ENCODE measurements around the gene GPR162. TPM values are rescaled to one million over a fixed set of nuclear protein-coding genes. Genes with fewer than 3 reads are reported as not detected.

The GPR162 gene
- total and polyA plus RNA-seq, 7 donors, result 0.50 to 2.8 (median 1.0) TPM

DNA sequence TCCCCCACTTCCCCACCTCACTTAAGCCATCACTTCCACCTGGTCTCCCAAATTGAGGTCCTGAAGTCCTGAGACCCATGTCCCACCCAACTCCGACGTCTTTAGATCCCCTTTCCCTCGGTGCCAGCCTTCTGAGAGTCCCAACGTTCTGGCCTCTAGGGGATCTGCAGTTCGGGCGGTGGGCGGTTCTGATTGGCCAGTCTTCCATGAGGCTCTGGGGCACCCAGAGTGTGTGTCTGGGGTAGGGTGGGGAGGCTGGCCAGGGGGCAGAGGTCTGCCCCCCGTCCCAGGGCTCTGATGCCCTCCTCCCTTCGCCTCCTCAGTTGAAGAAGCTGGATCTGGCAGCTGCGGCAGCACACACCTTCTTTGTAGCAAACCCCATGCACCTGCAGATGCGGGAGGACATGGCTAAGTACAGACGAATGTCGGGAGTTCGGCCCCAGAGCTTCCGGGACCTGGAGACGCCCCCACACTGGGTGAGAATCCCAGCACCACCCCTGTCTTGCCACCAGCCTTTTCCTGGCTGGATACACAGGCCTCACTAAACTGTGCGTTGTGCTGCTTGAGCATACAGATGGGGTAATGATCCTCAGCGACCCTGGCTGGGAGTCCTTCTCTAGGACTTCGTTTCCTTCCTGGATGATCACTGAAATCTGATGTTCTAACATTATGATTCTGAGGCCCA lies 8.1 kb downstream of the GPR162 start:
- 58 to 71% (median 59%) methylated on average over 19 of the region's 19 CpGs for WGBS, 3 donors
- Histone ChIP-seq H3K4me3 (peak overlapping the region; percentile 76), H3K9me3 (no peaks in the 10 kb centered on the region), H3K27me3 (ENCODE audit: insufficient read depth in 3 of 3, low read length in 2 of 3) (peaks cover 0 to 43% (median 6%) of the 10 kb centered on the region in 3 donors), H3K36me3 (ENCODE audit: insufficient read depth in 1 of 2, low read depth in 1 of 2) (peaks cover 0 to 2% of the 10 kb centered on the region in 2 donors), H3K4me1 (peaks cover 3% of the 10 kb centered on the region), H3K27ac (no peak overlapping the region)
- TF ChIP-seq, protein P1, sequence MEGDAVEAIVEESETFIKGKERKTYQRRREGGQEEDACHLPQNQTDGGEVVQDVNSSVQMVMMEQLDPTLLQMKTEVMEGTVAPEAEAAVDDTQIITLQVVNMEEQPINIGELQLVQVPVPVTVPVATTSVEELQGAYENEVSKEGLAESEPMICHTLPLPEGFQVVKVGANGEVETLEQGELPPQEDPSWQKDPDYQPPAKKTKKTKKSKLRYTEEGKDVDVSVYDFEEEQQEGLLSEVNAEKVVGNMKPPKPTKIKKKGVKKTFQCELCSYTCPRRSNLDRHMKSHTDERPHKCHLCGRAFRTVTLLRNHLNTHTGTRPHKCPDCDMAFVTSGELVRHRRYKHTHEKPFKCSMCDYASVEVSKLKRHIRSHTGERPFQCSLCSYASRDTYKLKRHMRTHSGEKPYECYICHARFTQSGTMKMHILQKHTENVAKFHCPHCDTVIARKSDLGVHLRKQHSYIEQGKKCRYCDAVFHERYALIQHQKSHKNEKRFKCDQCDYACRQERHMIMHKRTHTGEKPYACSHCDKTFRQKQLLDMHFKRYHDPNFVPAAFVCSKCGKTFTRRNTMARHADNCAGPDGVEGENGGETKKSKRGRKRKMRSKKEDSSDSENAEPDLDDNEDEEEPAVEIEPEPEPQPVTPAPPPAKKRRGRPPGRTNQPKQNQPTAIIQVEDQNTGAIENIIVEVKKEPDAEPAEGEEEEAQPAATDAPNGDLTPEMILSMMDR (IDR thresholded peaks at IDR 0.05), result no peak
- intact Hi-C loops (cut with DNase I), result loop anchor here (5.0 to 10.0 kb wide), 3 partner anchors 75 to 212 kb away; partner anchors contain the start of gene MLF2 (in 2 of the 2)
- no peak for ATAC-seq
- DNase-seq, result no peak

DNA sequence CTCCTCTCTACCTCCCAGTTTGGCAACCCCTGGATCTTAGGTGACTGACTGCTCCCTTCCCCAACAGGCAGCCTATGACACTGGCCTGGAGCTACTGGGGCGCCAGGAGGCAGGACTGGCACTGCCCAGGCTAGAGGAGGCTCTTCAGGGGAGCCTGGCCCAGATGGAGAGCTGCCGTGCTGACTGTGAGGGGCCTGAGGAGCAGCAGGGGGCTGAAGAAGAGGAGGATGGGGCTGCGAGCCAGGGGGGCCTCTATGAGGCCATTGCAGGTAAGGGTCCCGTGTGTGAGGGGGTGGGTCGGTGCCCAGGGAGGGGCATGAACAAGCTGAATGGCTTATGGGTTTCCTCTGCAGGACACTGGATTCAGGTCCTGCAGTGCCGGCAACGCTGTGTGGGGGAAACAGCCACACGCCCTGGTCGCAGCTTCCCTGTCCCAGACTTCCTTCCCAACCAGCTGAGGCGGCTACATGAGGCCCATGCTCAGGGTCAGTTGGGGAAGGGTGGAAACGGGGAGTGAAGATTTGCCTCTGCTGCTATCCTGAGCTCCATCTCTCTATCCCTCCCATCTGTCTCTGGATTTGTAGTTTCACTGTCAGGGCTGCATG lies 8.8 kb downstream of the GPR162 start:
- WGBS, 3 donors, result 83 to 92% (median 91%) methylated on average over 9 to 11 of the region's 11 CpGs
- Histone ChIP-seq H3K27me3 (ENCODE audit: insufficient read depth in 3 of 3, low read length in 2 of 3) (peaks cover 0 to 37% (median 6%) of the 10 kb centered on the region in 3 donors), H3K36me3 (ENCODE audit: insufficient read depth in 1 of 2, low read depth in 1 of 2) (peaks cover 0 to 2% of the 10 kb centered on the region in 2 donors), H3K4me3 (no peak overlapping the region), H3K9me3 (no peaks in the 10 kb centered on the region), H3K27ac (no peak overlapping the region), H3K4me1 (peaks cover 3% of the 10 kb centered on the region)
- ATAC-seq (no peak), DNase-seq (no peak)
- intact Hi-C loops (cut with DNase I), result no loop called here
- TF ChIP-seq, protein P1 (IDR thresholded peaks at IDR 0.05), result no peak

DNA sequence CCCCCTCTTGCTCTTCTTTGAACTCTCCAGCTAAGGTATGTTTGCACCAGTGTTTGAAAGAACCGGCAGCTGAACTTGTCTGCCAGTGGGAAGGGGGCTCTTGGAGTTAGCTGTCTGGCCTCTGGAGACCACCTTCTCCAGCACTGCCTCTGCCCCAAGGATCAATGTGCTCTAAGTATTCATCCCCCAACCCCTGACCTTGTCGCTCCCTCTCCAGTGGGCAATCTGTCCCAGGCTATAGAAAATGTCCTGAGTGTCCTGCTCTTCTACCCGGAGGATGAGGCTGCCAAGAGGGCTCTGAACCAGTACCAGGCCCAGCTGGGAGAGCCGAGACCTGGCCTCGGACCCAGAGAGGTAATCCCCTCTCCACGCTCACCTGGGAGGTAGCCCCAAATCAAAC lies 9.4 kb downstream of the GPR162 start:
- 84 to 94% (median 84%) methylated on average over 6 of the region's 6 CpGs for WGBS, 3 donors
- H3K4me1 ChIP-seq, result no peaks in the 10 kb centered on the region
- TF ChIP-seq, protein P1 (IDR thresholded peaks at IDR 0.05), result no peak
- intact Hi-C loops (cut with DNase I), result no loop called here
- H3K36me3 ChIP-seq (ENCODE audit: insufficient read depth in 1 of 2, low read depth in 1 of 2), result peaks cover 0 to 2% of the 10 kb centered on the region in 2 donors
- H3K27me3 ChIP-seq (ENCODE audit: insufficient read depth in 3 of 3, low read length in 2 of 3), result peaks cover 0 to 31% (median 6%) of the 10 kb centered on the region in 3 donors
- no peak overlapping the region for H3K27ac ChIP-seq
- DNase-seq, result no peak
- no peaks in the 10 kb centered on the region for H3K9me3 ChIP-seq
- H3K4me3 ChIP-seq, result no peak overlapping the region
- no peak for ATAC-seq

DNA sequence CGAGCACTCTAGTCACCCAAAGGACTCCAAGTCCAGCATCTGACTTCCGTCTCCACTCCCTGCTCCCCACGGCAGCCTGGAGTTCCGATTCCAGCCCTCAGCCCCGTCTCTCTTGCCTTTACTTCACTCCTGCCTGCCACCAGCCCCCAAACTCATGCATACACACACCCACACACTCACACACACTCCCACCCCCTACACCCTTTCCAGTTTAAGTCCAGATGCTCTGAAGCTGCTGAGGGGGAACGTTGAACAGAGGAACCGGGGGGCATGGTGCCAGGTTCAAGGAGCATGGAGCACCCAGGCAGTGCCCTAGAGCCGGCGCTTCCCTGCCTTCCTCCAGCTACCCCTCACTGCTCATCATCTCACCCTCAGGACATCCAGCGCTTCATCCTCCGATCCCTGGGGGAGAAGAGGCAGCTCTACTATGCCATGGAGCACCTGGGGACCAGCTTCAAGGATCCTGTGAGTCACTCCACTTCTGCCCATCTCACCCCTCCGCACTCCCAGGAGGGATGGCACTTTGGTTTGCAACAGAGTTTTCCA lies 9.9 kb downstream of the GPR162 start:
- no peaks in the 10 kb centered on the region for H3K4me1 ChIP-seq
- ATAC-seq, result no peak
- H3K27me3 ChIP-seq (ENCODE audit: insufficient read depth in 3 of 3, low read length in 2 of 3), result peaks cover 0 to 25% (median 6%) of the 10 kb centered on the region in 3 donors
- intact Hi-C loops (cut with DNase I), result no loop called here
- H3K27ac ChIP-seq, result no peak overlapping the region
- peak in 1 of 2 donors; percentile 23 for DNase-seq
- H3K36me3 ChIP-seq (ENCODE audit: insufficient read depth in 1 of 2, low read depth in 1 of 2), result peaks cover 0 to 2% of the 10 kb centered on the region in 2 donors
- no peak overlapping the region for H3K4me3 ChIP-seq
- no peaks in the 10 kb centered on the region for H3K9me3 ChIP-seq
- 84 to 85% (median 84%) methylated on average over 12 of the region's 12 CpGs for WGBS, 3 donors
- TF ChIP-seq, protein P1 (IDR thresholded peaks at IDR 0.05), result no peak

All from psoas muscle (tissue), 8 donors.